ENCODE data around the gene GAB1. TPM values are rescaled to one million over a fixed set of nuclear protein-coding genes. Genes with fewer than 3 reads are reported as not detected.

GAB1 gene
- total and polyA plus RNA-seq, 9 donors, result 10.7 to 50.3 (median 32.4) TPM

DNA sequence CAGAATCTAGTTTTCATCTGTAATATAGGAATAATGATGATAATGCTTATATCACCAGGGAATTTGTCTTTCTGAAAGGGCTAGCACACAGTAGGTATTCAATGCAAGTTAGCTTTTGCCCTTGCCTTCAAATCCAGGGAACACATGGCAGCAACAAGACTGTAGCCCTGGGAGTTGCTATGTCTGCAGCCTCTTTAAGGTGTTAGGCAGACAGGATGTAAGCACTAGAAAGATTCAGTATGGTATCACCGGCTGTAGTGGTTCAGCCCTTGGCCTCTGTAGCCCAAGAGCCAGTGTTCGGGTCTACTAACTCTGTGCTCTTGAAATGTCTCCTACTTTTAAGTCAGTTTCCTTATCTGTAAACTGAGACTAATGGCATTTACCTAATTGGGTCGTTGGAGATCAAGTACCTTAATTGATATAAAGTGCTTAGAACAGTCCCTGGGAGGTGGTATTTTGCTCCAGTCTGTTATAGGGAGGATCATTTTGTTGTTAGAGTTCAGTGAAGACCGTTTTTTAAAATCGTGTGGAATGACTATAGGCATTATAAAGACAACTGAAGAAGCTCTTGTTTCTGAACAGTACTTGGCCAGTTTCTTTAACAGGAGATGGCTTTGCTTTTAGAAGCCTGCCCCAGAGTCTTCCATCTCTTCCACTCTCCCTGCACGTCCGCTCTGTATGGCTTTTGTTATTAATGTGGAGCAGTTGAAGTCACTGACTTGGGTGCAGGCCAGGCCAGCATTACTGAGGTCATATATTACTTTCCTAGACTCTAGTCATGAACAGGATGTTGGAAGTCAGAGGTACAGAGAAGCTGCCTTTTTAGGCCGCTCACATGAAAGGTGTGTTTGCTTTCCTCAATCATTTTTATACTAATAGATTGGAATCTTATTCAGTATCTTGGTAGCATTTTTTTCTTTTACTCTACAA lies 44.8 kb downstream of the GAB1 start:
- H3K4me3 ChIP-seq, result no peak overlapping the region
- TF ChIP-seq POLR2A (IDR thresholded peaks at IDR 0.05), result no peak
- TF ChIP-seq, protein P1, sequence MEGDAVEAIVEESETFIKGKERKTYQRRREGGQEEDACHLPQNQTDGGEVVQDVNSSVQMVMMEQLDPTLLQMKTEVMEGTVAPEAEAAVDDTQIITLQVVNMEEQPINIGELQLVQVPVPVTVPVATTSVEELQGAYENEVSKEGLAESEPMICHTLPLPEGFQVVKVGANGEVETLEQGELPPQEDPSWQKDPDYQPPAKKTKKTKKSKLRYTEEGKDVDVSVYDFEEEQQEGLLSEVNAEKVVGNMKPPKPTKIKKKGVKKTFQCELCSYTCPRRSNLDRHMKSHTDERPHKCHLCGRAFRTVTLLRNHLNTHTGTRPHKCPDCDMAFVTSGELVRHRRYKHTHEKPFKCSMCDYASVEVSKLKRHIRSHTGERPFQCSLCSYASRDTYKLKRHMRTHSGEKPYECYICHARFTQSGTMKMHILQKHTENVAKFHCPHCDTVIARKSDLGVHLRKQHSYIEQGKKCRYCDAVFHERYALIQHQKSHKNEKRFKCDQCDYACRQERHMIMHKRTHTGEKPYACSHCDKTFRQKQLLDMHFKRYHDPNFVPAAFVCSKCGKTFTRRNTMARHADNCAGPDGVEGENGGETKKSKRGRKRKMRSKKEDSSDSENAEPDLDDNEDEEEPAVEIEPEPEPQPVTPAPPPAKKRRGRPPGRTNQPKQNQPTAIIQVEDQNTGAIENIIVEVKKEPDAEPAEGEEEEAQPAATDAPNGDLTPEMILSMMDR (IDR thresholded peaks at IDR 0.05), result no peak
- no peak for TF ChIP-seq EP300 (IDR thresholded peaks at IDR 0.05)
- peak; percentile 71 to 86 (median 79) for DNase-seq
- no peaks in the 10 kb centered on the region for H3K9me3 ChIP-seq
- intact Hi-C loops (cut with DNase I), result no loop called here
- WGBS, 3 donors, result 13 to 17% (median 14%) methylated on average over 8 of the region's 8 CpGs
- no peaks in the 10 kb centered on the region for H3K36me3 ChIP-seq
- peak overlapping the region; percentile 15 to 76 for H3K27ac ChIP-seq
- no peaks in the 10 kb centered on the region for H3K27me3 ChIP-seq
- H3K4me1 ChIP-seq (ENCODE audit: insufficient read depth), result peaks cover 28% of the 10 kb centered on the region

DNA sequence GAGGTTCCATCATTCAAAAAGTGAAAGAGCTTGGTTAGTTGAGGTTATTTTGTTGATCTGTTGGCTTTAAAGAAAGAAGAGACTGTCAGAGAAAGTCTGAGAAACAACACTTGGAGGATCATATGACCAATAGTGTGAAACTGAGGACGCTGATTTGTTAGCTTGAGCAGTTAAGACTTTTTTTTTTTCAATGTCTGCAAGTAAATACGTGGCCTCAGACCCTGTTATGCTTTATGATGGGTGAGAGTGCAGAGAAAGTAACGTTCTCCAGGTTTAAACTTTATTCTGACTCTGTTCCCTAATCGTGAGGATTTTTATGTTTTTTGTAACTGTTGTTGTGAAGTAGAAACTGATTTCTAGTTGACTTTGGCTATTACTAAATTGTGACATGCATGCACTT lies 45.9 kb downstream of the GAB1 start:
- Histone ChIP-seq H3K9me3 (no peaks in the 10 kb centered on the region), H3K27me3 (no peaks in the 10 kb centered on the region), H3K4me1 (ENCODE audit: insufficient read depth) (peaks cover 28% of the 10 kb centered on the region), H3K36me3 (no peaks in the 10 kb centered on the region), H3K4me3 (no peak overlapping the region), H3K27ac (peak overlapping the region; percentile 58 to 76)
- intact Hi-C loops (cut with DNase I), result no loop called here
- 3 to 6% (median 3%) methylated on average over 4 of the region's 4 CpGs for WGBS, 3 donors
- TF ChIP-seq EP300 (IDR thresholded peaks at IDR 0.05) (no peak), POLR2A (IDR thresholded peaks at IDR 0.05) (no peak)
- TF ChIP-seq, protein P1 (IDR thresholded peaks at IDR 0.05), result no peak
- DNase-seq, result no peak

DNA sequence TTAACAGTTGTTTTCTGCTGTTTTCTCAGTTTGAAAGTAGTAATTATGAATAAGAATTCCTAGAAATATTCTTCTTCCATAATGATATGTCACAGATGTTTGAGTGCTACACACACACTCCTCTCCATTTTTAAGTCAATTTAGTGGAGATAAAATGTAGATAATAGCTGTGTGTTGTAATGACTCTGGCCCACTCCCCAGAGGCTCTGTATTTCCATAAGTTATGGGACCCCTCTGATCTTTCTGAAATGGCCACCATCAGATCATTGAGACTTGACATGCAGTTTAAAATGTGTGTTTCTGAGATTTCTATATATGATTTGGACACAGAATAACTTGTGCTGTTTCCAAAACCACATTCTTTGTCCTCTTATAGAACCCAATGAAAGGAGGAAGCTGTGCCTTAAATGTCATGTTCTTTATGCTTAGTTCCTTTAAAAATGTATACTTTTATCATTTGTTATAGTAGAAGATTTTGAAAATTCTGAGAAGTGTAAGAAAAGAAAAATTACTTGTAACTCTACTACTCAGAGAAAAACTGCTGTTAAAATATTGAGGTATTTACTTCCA lies 46.4 kb downstream of the GAB1 start:
- no peaks in the 10 kb centered on the region for H3K36me3 ChIP-seq
- TF ChIP-seq POLR2A (IDR thresholded peaks at IDR 0.05) (no peak), EP300 (IDR thresholded peaks at IDR 0.05) (no peak)
- TF ChIP-seq, protein P1 (IDR thresholded peaks at IDR 0.05), result no peak
- peak overlapping the region; percentile 22 to 76 for H3K27ac ChIP-seq
- DNase-seq, result no peak
- no peaks in the 10 kb centered on the region for H3K27me3 ChIP-seq
- H3K4me3 ChIP-seq, result no peak overlapping the region
- H3K4me1 ChIP-seq (ENCODE audit: insufficient read depth), result peaks cover 27% of the 10 kb centered on the region
- intact Hi-C loops (cut with DNase I), result no loop called here
- H3K9me3 ChIP-seq, result no peaks in the 10 kb centered on the region

DNA sequence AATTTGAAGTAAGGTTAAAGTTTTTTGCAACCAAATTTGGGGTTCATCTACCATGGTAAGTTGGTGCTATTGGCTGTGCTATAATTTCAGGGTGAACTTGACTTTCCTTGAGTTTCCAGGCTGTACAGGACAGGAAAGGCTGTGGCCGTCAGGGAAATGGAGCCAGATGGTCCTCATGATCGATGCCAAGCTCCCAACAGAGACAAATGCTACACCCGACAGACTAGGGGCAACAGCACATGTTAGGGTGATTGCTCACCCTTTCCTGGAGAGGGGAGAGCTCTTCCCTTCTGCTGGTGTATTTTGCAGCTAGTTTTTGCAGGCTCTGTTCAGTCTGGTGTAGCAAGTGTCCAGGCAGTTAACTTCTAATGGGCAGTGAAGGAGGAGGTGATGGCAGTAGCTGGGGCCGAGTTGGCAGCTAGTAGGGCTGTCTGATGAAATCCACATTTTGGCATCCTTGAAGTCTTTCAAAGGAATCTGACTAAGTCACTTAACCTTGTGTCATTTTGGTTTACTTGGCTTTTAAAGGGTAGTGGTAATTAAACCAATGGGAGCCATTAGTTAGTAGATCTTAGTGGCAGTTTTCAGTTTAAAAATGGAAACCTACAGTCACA lies 47.8 kb downstream of the GAB1 start:
- H3K4me3 ChIP-seq, result no peak overlapping the region
- intact Hi-C loops (cut with DNase I), result no loop called here
- H3K27ac ChIP-seq, result no peak overlapping the region
- WGBS, 3 donors, result 65 to 76% (median 74%) methylated on average over 4 of the region's 4 CpGs
- H3K27me3 ChIP-seq, result no peaks in the 10 kb centered on the region
- H3K4me1 ChIP-seq (ENCODE audit: insufficient read depth), result peaks cover 21% of the 10 kb centered on the region
- no peaks in the 10 kb centered on the region for H3K36me3 ChIP-seq
- H3K9me3 ChIP-seq, result no peaks in the 10 kb centered on the region
- no peak for DNase-seq
- no peak for TF ChIP-seq EP300 (IDR thresholded peaks at IDR 0.05)
- TF ChIP-seq POLR2A (IDR thresholded peaks at IDR 0.05), result no peak
- TF ChIP-seq, protein P1 (IDR thresholded peaks at IDR 0.05), result no peak

All from ovary (tissue), 9 donors.